Neural cell (in vitro differentiated cells): ENCODE measurements around the gene PARM1. TPM values are rescaled to one million over a fixed set of nuclear protein-coding genes. Genes with fewer than 3 reads are reported as not detected.

Source experiments
- H2AFZ ChIP-seq: fragments of 200-600, 300-800 bp; sonication (generic), shearing (Covaris generic); 2 replicates; pipeline ENCODE4 v1.6.0; 2014; ENCODE audit warnings: low read depth, mild to moderate bottlenecking, antibody characterized with exemption, low read length, moderate library complexity
- H3F3A ChIP-seq: fragments of 200-600 bp; shearing (Covaris generic); 2 replicates; pipeline ENCODE4 v1.6.1; 2016; ENCODE audit warnings: mild to moderate bottlenecking, moderate library complexity, mixed read lengths, antibody characterized with exemption, low read length; ENCODE audit not compliant: insufficient read depth, poor library complexity, severe bottlenecking
- H3K27ac ChIP-seq: fragments of 200-600, 300-800 bp; sonication (generic), shearing (Covaris generic); 2 replicates; pipeline ENCODE4 v1.5.1; 2014; ENCODE audit warnings: mild to moderate bottlenecking, low read length, moderate library complexity
- H3K27me3 ChIP-seq: fragments of 300-800, 200-600 bp; sonication (generic), shearing (Covaris generic); 2 replicates; pipeline ENCODE4 v1.6.0; 2014; ENCODE audit warnings: mild to moderate bottlenecking, low read depth, low read length, moderate library complexity; ENCODE audit not compliant: insufficient read depth
- H3K36me3 ChIP-seq: fragments of 300-800, 200-600 bp; sonication (generic), shearing (Covaris generic); 2 replicates; pipeline ENCODE4 v1.5.1; 2014; ENCODE audit warnings: mild to moderate bottlenecking, antibody characterized with exemption, low read length, moderate library complexity; ENCODE audit not compliant: insufficient read depth
- H3K4me2 ChIP-seq: fragments of 300-800, 200-600 bp; sonication (generic), shearing (Covaris generic); 2 replicates; pipeline ENCODE4 v1.6.0; 2014; ENCODE audit warnings: mild to moderate bottlenecking, low read length
- H3K4me3 ChIP-seq: fragments of 300-800, 200-600 bp; sonication (generic), shearing (Covaris generic); 2 replicates; pipeline ENCODE4 v1.5.1; 2014; ENCODE audit warnings: mild to moderate bottlenecking, low read length, moderate library complexity
- H3K79me2 ChIP-seq: fragments of 200-600 bp; shearing (Covaris generic); replicated peaks from 2 replicates; pipeline ENCODE4 v1.6.0; 2014; ENCODE audit warnings: mild to moderate bottlenecking, low read length, moderate library complexity; ENCODE audit not compliant: insufficient read depth
- H3K9ac ChIP-seq: fragments of 300-800, 200-600 bp; sonication (generic), shearing (Covaris generic); 2 replicates; pipeline ENCODE4 v1.6.1; 2016; ENCODE audit warnings: mild to moderate bottlenecking, low read length, mixed read lengths
- H3K9me2 ChIP-seq: fragments of 200-600 bp; shearing (Covaris generic); 2 replicates; pipeline ENCODE4 v1.6.1; 2016; ENCODE audit warnings: mild to moderate bottlenecking, low read length, mixed read lengths; ENCODE audit not compliant: insufficient read depth
- H3K9me3 ChIP-seq: fragments of 200-600, 300-800 bp; sonication (generic), shearing (Covaris generic); 2 replicates; pipeline ENCODE4 v1.6.1; 2016; ENCODE audit warnings: mild to moderate bottlenecking, mixed run types, low read length, moderate library complexity, mixed read lengths
- H4K20me1 ChIP-seq: fragments of 200-600 bp; shearing (Covaris generic); 2 replicates; pipeline ENCODE4 v1.6.1; 2016; ENCODE audit warnings: mild to moderate bottlenecking, mixed run types; ENCODE audit not compliant: insufficient read depth
- CTCF ChIP-seq: fragments of 450-650 bp; IDR thresholded peaks from 2 replicates; pipeline ENCODE4 v1.5.1; 2014; ENCODE audit warnings: antibody characterized with exemption, mild to moderate bottlenecking, moderate library complexity; ENCODE audit not compliant: poor library complexity, severe bottlenecking
- EP300 ChIP-seq: fragments of 450-650 bp; conservative IDR thresholded peaks from 2 replicates; pipeline ENCODE4 v1.6.1; 2014; ENCODE audit warnings: antibody characterized with exemption, mild to moderate bottlenecking, moderate library complexity; ENCODE audit not compliant: poor library complexity, severe bottlenecking
- EZH2 ChIP-seq: fragments of 200-600, 300-800 bp; shearing (Covaris generic), sonication (generic); IDR thresholded peaks from 2 replicates; pipeline ENCODE4 v1.6.1; 2014; ENCODE audit warnings: antibody characterized with exemption, low read length, borderline replicate concordance, mild to moderate bottlenecking; ENCODE audit not compliant: insufficient read depth, poor library complexity, severe bottlenecking
- MXI1 ChIP-seq: fragments of 450-650 bp; conservative IDR thresholded peaks from 2 replicates; pipeline ENCODE4 v1.6.1; 2014; ENCODE audit warnings: antibody characterized with exemption, mild to moderate bottlenecking; ENCODE audit not compliant: poor library complexity, severe bottlenecking
- POLR2AphosphoS5 ChIP-seq: IDR thresholded peaks from 2 replicates; pipeline ENCODE4 v1.6.1; 2012
- RAD21 ChIP-seq: fragments of 450-650 bp; conservative IDR thresholded peaks from 2 replicates; pipeline ENCODE4 v1.6.1; 2014; ENCODE audit warnings: antibody characterized with exemption, mild to moderate bottlenecking, moderate library complexity
- REST ChIP-seq: IDR thresholded peaks from 2 replicates; pipeline ENCODE4 v1.6.1; 2012; ENCODE audit warnings: borderline replicate concordance
- SMC3 ChIP-seq: fragments of 450-650 bp; conservative IDR thresholded peaks from 2 replicates; pipeline ENCODE4 v1.6.1; 2014; ENCODE audit warnings: antibody characterized with exemption, mild to moderate bottlenecking, moderate library complexity; ENCODE audit not compliant: poor library complexity
- TAF1 ChIP-seq: IDR thresholded peaks from 2 replicates; pipeline ENCODE4 v1.6.1; 2012; ENCODE audit warnings: low read depth
- polyA plus RNA-seq: library from polyadenylated mRNA; depleted of rRNA; stranded (reverse); fragments of >200 nt; gene quantifications from 2 replicates; pipeline ENCODE4 v1.2.3, GENCODE V29; 2014

PARM1 gene
- polyA plus RNA-seq, 1 donor from 2014 or later: 1.3 TPM

- Histone ChIP-seq H3K4me3 (no peak overlapping the region), H3K27ac (no peak overlapping the region), H3K9ac (no peak overlapping the region), H3F3A (no peaks in the 10 kb centered on the region), H4K20me1 (no peaks in the 10 kb centered on the region), H3K9me2 (no peaks in the 10 kb centered on the region), H3K27me3 (no peaks in the 10 kb centered on the region), H3K79me2 (no peaks in the 10 kb centered on the region), H3K9me3 (no peaks in the 10 kb centered on the region), H3K4me2 (no peak overlapping the region), H2AFZ (no peak overlapping the region), H3K36me3 (no peaks in the 10 kb centered on the region)
- no peak for TF ChIP-seq EZH2
- TF ChIP-seq REST: no peak
- TF ChIP-seq EP300: no peak
- TF ChIP-seq POLR2AphosphoS5: no peak
- TF ChIP-seq TAF1: no peak
- no peak for TF ChIP-seq RAD21
- TF ChIP-seq MXI1: no peak
- TF ChIP-seq CTCF: no peak
- no peak for TF ChIP-seq SMC3
Measured at GRCh38 chr4:75015627-75016026, 82.7 kb downstream of the PARM1 start.

- Histone ChIP-seq H3K4me2 (no peak overlapping the region), H4K20me1 (no peaks in the 10 kb centered on the region), H3F3A (no peaks in the 10 kb centered on the region), H3K4me3 (no peak overlapping the region), H3K36me3 (no peaks in the 10 kb centered on the region), H2AFZ (no peak overlapping the region), H3K79me2 (no peaks in the 10 kb centered on the region), H3K27me3 (no peaks in the 10 kb centered on the region), H3K27ac (no peak overlapping the region), H3K9me3 (no peaks in the 10 kb centered on the region), H3K9ac (no peak overlapping the region), H3K9me2 (no peaks in the 10 kb centered on the region)
- no peak for TF ChIP-seq TAF1
Measured at GRCh38 chr4:75016472-75016871, 83.6 kb downstream of the PARM1 start.
